A549 treated with CpdA at 1 μM for 4 hours (cell line): ENCODE measurements around the gene ARL14EP. TPM values are rescaled to one million over a fixed set of nuclear protein-coding genes. Genes with fewer than 3 reads are reported as not detected.

ENCODE experiments used
- total RNA-seq: library from RNA; stranded (reverse); fragments of 200-300 nt; extraction: Qiagen RNA extraction; gene quantifications from 5 replicates; pipeline ENCODE4 v1.2.3, GENCODE V29; 2022; ENCODE audit warnings: low read depth

The ARL14EP gene
- total RNA-seq: 12.6 to 16.5 TPM (median 14.5 TPM) in 5 replicates

DNA sequence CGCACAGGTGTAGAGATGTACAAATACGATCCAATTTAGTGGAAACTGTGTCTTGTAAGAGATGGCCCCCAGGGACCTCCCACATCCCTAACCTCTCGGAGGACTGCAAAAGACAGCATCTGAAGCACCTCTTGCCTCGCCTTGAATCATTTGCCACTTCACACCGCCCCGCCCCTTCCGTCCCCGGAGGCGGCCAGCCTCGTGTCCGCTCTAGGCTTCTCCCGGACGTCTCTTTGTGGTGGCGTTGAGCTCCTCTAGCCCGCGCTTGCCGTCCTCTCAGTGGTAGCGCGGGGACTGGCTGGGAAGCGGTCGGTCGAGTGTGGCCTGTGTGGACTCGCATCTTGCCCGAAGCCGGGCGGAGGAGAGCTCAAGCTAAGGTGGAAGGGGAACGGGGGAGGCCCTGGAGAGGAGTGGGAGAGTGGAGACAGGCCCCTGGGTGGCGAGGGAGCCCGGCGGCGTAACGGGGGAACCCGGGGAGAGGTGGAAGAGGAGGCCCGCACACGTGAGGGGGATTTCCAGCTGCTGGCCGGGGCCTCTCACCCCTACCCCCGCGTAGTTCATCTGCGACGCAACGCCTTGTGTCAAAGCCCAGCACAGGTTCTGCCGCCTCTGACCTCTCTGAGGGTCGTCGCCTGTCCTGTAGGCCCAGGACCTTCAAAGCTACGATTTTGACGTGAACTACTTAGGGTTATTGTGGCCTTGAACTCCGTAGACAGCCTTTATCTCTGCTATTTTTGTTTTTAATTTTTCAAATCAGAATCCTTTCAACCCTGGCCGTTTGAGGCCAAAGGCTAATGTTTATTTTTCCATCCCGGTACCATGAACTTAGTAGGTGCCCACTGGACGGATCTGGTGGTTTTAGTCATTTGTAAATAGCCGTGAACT lies at the start of gene ARL14EP:
Gene ARL14EP, plus strand, starts transcription at position 279 of the 885 bp plus-strand sequence. CDS start 7,845 bp downstream, outside the sequence.

Other genes with a start within 250 kb of the ARL14EP start
- not detected in 5 replicates for gene FSHB, start 92.1 kb upstream of the ARL14EP start, total RNA-seq